Measurements from ENCODE around the gene AHCTF1. TPM values are rescaled to one million over a fixed set of nuclear protein-coding genes. Genes with fewer than 3 reads are reported as not detected.
A peak's percentile ranks its signal among the peaks of the same experiment; 100 is the strongest.
"Not testable (repeated sequence)": the region's sequence is repeated elsewhere in the genome, so short reads cannot be mapped to it uniquely, and the experiment has no call there.

Gene AHCTF1
- total RNA-seq, 4 donors from 2014 or later: 30.7 to 45.3 (median 42.0) TPM

DNA sequence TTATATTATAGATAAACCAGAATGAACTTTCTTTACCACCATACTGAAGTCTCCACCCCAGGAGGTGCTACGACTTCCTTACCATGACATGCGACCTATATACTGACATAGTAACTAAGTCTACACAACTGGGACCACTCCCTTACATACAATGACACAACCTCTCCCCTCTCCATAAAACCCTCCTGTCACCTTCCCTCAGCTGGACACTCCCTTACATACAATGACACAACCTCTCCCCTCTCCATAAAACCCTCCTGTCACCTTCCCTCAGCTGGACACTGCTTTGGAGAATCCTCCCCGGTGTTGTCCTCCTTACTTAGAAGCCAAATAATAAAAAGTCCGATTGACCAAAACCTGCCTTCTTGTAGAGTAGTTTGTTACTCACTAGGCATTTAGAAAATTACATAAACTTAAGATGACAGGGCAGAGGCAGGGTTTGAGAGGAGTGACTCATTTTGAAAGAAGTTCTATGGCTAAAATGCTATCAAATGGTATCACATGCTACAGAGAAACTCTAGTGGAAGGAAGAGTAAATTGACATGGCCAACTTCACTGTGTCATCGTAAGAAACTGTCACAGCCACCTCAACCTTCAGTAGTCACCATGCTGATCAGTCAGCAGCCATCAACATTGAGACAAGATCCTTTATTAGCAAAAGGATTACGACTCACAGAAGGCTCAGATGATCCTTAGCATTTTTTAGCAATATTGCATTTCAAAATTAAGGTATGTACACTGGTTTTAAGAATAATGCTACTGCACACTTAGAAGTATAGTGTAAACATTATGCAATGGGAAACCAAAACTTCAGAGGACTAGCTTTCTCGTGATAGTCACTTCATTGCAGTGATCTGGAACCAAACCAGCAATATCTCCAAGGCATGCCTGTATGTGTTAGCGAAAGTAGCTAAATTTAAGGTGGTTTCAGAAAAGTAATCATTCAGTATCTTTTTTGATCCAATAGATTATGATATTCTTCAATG, 56.4 kb downstream of the AHCTF1 start:
- Histone ChIP-seq H3K36me3 (peaks cover 7 to 70% (median 50%) of the 10 kb centered on the region in 4 donors), H3K9me3 (no peaks in the 10 kb centered on the region), H3K27me3 (no peaks in the 10 kb centered on the region), H3K4me3 (no peak overlapping the region), H3K27ac (replicated peaks in 1 of 4) (no peak overlapping the region), H3K4me1 (no peaks in the 10 kb centered on the region)
- TF ChIP-seq EP300 (IDR thresholded peaks at IDR 0.05): no peak
- TF ChIP-seq POLR2A (IDR thresholded peaks at IDR 0.05; ENCODE audit: low read depth): no peak
- no peak for TF ChIP-seq POLR2AphosphoS5 (IDR thresholded peaks at IDR 0.05)
- TF ChIP-seq, protein P1, sequence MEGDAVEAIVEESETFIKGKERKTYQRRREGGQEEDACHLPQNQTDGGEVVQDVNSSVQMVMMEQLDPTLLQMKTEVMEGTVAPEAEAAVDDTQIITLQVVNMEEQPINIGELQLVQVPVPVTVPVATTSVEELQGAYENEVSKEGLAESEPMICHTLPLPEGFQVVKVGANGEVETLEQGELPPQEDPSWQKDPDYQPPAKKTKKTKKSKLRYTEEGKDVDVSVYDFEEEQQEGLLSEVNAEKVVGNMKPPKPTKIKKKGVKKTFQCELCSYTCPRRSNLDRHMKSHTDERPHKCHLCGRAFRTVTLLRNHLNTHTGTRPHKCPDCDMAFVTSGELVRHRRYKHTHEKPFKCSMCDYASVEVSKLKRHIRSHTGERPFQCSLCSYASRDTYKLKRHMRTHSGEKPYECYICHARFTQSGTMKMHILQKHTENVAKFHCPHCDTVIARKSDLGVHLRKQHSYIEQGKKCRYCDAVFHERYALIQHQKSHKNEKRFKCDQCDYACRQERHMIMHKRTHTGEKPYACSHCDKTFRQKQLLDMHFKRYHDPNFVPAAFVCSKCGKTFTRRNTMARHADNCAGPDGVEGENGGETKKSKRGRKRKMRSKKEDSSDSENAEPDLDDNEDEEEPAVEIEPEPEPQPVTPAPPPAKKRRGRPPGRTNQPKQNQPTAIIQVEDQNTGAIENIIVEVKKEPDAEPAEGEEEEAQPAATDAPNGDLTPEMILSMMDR (IDR thresholded peaks at IDR 0.05): no peak
- intact Hi-C loops (cut with DNase I): no loop called here
- 96% methylated on average over 8 of the region's 8 CpGs for WGBS
- DNase-seq (ENCODE audit: extremely low spot score): no peak

DNA sequence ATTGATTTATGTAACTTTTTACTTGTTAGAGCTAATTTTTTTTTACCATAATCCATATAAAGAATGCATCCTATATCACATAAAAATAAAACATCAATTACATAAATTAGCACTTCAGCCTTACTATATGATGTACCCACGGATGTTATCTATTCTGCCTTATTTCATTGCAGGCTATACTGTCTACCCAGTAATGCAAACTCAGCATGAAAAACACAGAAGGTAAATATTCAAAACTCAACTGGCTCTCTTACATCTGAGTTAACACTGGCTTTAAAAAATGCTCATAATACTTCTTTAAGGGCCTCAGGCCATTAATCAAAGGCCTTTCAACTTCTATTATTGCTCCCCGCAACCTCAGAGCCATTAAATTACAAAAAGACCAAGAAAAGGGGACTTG, 65.8 kb downstream of the AHCTF1 start:
- Histone ChIP-seq H3K27me3 (no peaks in the 10 kb centered on the region), H3K9me3 (no peaks in the 10 kb centered on the region), H3K4me3 (no peak overlapping the region), H3K27ac (replicated peaks in 1 of 4) (no peak overlapping the region), H3K36me3 (peaks cover 29 to 76% (median 55%) of the 10 kb centered on the region in 4 donors), H3K4me1 (no peaks in the 10 kb centered on the region)
- DNase-seq (ENCODE audit: extremely low spot score): no peak
- TF ChIP-seq POLR2AphosphoS5 (IDR thresholded peaks at IDR 0.05) (no peak), EP300 (IDR thresholded peaks at IDR 0.05) (no peak)
- TF ChIP-seq, protein P1 (IDR thresholded peaks at IDR 0.05): no peak
- intact Hi-C loops (cut with DNase I): no loop called here
- 94% methylated on average over 2 of the region's 2 CpGs for WGBS

GRCh38 chr1:246863791-246864190, 68.0 kb downstream of the AHCTF1 start:
- intact Hi-C loops (cut with DNase I); H3K27me3 ChIP-seq; H3K4me3 ChIP-seq; H3K4me1 ChIP-seq; DNase-seq (ENCODE audit: extremely low spot score); H3K27ac ChIP-seq (replicated peaks in 1 of 4); H3K9me3 ChIP-seq: not testable (repeated sequence)
- 96% methylated on average over 9 of the region's 9 CpGs for WGBS
- peaks cover 46 to 84% (median 65%) of the 10 kb centered on the region in 4 donors for H3K36me3 ChIP-seq

DNA sequence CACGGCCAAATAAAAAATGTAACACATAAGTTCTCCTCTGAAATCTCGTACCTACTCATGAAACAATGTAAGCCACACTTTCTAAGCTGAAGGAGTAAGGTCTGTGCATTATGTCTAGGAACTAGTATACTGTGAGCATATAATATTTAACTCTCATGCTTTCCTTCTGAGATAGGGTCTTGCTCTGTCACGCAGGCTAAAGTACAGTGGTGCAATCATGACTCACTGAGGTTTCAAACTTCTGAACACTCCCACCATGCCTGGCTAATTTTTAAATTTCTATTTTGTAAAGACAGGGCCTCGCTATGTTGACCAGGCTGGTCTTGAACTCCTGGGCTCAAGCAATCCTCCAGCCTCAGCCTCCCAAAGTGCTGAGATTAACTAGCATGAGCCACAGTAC, 71.3 kb downstream of the AHCTF1 start:
- Histone ChIP-seq H3K4me3 (no peak overlapping the region), H3K9me3 (no peaks in the 10 kb centered on the region), H3K4me1 (no peaks in the 10 kb centered on the region), H3K36me3 (peaks cover 61 to 93% (median 79%) of the 10 kb centered on the region in 4 donors), H3K27me3 (no peaks in the 10 kb centered on the region), H3K27ac (replicated peaks in 1 of 4) (no peak overlapping the region)
- TF ChIP-seq POLR2A (IDR thresholded peaks at IDR 0.05; ENCODE audit: low read depth): no peak
- no peak for TF ChIP-seq POLR2AphosphoS5 (IDR thresholded peaks at IDR 0.05)
- TF ChIP-seq, protein P1 (IDR thresholded peaks at IDR 0.05): no peak
- no peak for TF ChIP-seq EP300 (IDR thresholded peaks at IDR 0.05)
- WGBS: 92% methylated on average over 4 of the region's 4 CpGs
- intact Hi-C loops (cut with DNase I): no loop called here
- DNase-seq (ENCODE audit: extremely low spot score): no peak

GRCh38 chr1:246856371-246856770, 75.4 kb downstream of the AHCTF1 start:
- Histone ChIP-seq H3K9me3 (no peaks in the 10 kb centered on the region), H3K27ac (replicated peaks in 1 of 4) (no peak overlapping the region), H3K27me3 (no peaks in the 10 kb centered on the region), H3K36me3 (peaks cover 67 to 100% (median 91%) of the 10 kb centered on the region in 4 donors), H3K4me1 (no peaks in the 10 kb centered on the region), H3K4me3 (no peak overlapping the region)
- intact Hi-C loops (cut with DNase I): no loop called here
- DNase-seq (ENCODE audit: extremely low spot score): no peak
- TF ChIP-seq POLR2AphosphoS5 (IDR thresholded peaks at IDR 0.05) (no peak), EP300 (IDR thresholded peaks at IDR 0.05) (no peak), POLR2A (IDR thresholded peaks at IDR 0.05; ENCODE audit: low read depth) (no peak)
- TF ChIP-seq, protein P1 (IDR thresholded peaks at IDR 0.05): no peak
- WGBS: 97% methylated on average over 1 of the region's 1 CpG

DNA sequence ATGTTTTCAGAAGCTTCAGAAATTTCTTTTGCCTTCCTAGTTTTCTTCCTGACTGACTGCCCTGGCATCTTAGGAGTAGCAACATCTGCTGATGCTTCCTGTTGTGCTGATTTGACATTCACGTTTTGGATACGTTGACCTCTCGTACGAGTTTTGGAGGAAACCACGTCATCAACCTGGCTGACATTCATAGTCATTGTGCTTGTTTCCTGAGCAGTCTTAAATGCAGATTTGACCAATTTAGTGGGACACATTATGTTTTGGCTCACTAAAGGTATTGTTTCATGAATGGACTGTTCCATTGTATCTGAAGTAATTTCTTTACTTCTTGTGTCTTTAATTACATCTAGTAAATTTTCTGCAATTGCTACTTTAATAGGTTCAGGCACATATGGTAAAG, 81.1 kb downstream of the AHCTF1 start:
- DNase-seq (ENCODE audit: extremely low spot score); H3K9me3 ChIP-seq; H3K4me1 ChIP-seq; intact Hi-C loops (cut with DNase I); H3K4me3 ChIP-seq; H3K27me3 ChIP-seq: not testable (repeated sequence)
- 66% methylated on average over 5 of the region's 5 CpGs for WGBS
- peaks cover 46 to 97% (median 74%) of the 10 kb centered on the region in 4 donors for H3K36me3 ChIP-seq
- peak overlapping the region in 1 of 4 donors; percentile 10 for H3K27ac ChIP-seq (replicated peaks in 1 of 4)
